Measurements from ENCODE around the gene SNCA.

SNCA gene

DNA sequence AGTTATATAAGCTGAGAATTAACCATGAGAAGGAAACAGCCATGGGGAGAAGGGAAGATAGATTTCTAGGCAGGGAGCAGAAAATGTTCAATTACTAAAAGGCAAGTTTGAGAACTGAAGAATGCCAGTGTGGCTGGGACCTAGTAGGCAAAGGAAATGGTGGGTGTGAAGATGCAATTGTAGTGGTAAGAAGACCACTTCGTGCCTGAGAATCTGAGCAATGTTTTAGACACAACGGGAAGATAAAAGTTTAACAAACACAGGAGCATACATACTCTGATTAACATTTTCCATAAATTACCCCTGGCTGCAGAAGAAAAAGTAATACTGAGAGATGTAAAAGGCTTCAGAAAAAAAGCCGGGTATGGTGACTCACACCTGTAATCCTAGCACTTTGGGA lies 39.6 kb upstream of the SNCA start:
- H3K36me3 ChIP-seq (ENCODE audit: insufficient read depth, low read length), result no peaks in the 10 kb centered on the region
- no peaks in the 10 kb centered on the region; the same call in 1 of the 2 replicates for H4K20me1 ChIP-seq (ENCODE audit: insufficient read depth, low read length)
- no peaks in the 10 kb centered on the region for H3K79me2 ChIP-seq (ENCODE audit: insufficient read depth, low read length)
- no peak for TF ChIP-seq EZH2 (IDR thresholded peaks at IDR 0.05; ENCODE audit: borderline replicate concordance, low read length)
- no peaks in the 10 kb centered on the region for H3K4me1 ChIP-seq (ENCODE audit: insufficient read depth, low read length, severe bottlenecking)
- H3K9ac ChIP-seq (ENCODE audit: low read length), result no peak overlapping the region
- H3K27ac ChIP-seq (ENCODE audit: low read depth, low read length, poor library complexity, severe bottlenecking), result no peak overlapping the region
- no peak overlapping the region for H2AFZ ChIP-seq (ENCODE audit: low read length)
- no peaks in the 10 kb centered on the region for H3K9me3 ChIP-seq (ENCODE audit: low read length)
- H3K4me2 ChIP-seq (ENCODE audit: low read length), result no peak overlapping the region
- no peak overlapping the region for H3K4me3 ChIP-seq (ENCODE audit: low read depth, low read length, poor library complexity, severe bottlenecking)
- H3F3A ChIP-seq (ENCODE audit: insufficient read depth, low read length), result no peaks in the 10 kb centered on the region
- H3K9me2 ChIP-seq (ENCODE audit: low read depth, low read length), result no peaks in the 10 kb centered on the region
- H3K27me3 ChIP-seq (ENCODE audit: insufficient read depth, low read length), result no peaks in the 10 kb centered on the region

DNA sequence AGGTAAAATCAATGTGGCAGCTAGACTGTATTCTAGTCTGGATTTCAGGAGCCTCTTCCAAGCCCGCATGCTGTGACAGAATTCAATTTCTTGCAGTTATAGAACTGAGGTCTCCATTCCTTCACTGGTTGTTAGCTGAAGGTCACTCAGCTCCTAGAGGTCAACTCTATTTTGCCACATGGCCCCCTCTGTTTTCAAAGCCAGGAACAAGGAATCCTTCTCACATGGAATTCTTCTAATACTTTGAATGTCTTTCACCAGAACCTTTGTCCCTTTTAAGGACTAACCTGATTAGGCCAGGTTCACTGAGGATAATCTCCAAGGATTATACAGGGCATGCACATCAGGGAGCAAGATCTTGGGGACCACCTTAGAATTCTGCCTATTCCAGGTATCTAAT lies 34.2 kb upstream of the SNCA start:
- Histone ChIP-seq H3K4me1 (ENCODE audit: insufficient read depth, low read length, severe bottlenecking) (no peaks in the 10 kb centered on the region), H3K4me3 (ENCODE audit: low read depth, low read length, poor library complexity, severe bottlenecking) (no peak overlapping the region), H2AFZ (ENCODE audit: low read length) (no peak overlapping the region), H3K9ac (ENCODE audit: low read length) (no peak overlapping the region), H3F3A (ENCODE audit: insufficient read depth, low read length) (no peaks in the 10 kb centered on the region), H4K20me1 (ENCODE audit: insufficient read depth, low read length) (no peaks in the 10 kb centered on the region), H3K27ac (ENCODE audit: low read depth, low read length, poor library complexity, severe bottlenecking) (no peak overlapping the region), H3K9me2 (ENCODE audit: low read depth, low read length) (no peaks in the 10 kb centered on the region), H3K36me3 (ENCODE audit: insufficient read depth, low read length) (no peaks in the 10 kb centered on the region), H3K9me3 (ENCODE audit: low read length) (no peaks in the 10 kb centered on the region), H3K27me3 (ENCODE audit: insufficient read depth, low read length) (no peaks in the 10 kb centered on the region), H3K4me2 (ENCODE audit: low read length) (no peak overlapping the region), H3K79me2 (ENCODE audit: insufficient read depth, low read length) (no peaks in the 10 kb centered on the region)
- no peak for TF ChIP-seq EZH2 (IDR thresholded peaks at IDR 0.05; ENCODE audit: borderline replicate concordance, low read length)
- TF ChIP-seq, protein P1, sequence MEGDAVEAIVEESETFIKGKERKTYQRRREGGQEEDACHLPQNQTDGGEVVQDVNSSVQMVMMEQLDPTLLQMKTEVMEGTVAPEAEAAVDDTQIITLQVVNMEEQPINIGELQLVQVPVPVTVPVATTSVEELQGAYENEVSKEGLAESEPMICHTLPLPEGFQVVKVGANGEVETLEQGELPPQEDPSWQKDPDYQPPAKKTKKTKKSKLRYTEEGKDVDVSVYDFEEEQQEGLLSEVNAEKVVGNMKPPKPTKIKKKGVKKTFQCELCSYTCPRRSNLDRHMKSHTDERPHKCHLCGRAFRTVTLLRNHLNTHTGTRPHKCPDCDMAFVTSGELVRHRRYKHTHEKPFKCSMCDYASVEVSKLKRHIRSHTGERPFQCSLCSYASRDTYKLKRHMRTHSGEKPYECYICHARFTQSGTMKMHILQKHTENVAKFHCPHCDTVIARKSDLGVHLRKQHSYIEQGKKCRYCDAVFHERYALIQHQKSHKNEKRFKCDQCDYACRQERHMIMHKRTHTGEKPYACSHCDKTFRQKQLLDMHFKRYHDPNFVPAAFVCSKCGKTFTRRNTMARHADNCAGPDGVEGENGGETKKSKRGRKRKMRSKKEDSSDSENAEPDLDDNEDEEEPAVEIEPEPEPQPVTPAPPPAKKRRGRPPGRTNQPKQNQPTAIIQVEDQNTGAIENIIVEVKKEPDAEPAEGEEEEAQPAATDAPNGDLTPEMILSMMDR (IDR thresholded peaks at IDR 0.05; ENCODE audit: low read length), result no peak

DNA sequence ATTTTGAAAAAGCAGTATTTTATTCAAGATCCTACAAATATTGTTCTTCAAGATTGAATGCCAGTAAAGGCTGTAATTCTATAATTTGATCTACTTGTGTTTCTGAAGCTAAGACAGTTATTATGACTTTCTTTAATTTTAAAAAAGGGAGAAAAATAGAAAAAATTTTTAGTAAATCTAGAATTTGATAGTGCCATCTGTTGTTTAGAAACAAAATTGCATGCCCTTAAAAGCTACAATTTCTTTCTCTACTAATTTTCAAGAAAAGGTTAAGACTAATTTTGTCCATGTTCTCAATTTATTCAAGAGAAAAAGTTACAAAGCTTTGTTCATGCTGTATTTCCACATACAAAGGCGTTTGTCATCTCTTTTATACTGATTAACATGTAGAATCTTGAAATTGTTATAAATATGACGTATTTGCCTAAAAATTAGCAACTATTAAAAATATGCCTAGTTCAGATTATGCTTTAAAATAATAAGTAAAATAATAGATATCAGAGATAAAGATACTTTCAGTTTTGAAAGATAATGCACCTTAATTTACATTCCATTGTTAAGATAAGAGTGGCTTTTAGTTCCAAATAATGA lies 32.1 kb upstream of the SNCA start:
- H3K36me3 ChIP-seq (ENCODE audit: insufficient read depth, low read length), result no peaks in the 10 kb centered on the region

More for the DNA sequence above, 32.1 kb upstream of the SNCA start:
- Histone ChIP-seq H2AFZ (ENCODE audit: low read length) (no peak overlapping the region), H3K9ac (ENCODE audit: low read length) (no peak overlapping the region), H4K20me1 (ENCODE audit: insufficient read depth, low read length) (no peaks in the 10 kb centered on the region), H3K4me3 (ENCODE audit: low read depth, low read length, poor library complexity, severe bottlenecking) (no peak overlapping the region), H3K27ac (ENCODE audit: low read depth, low read length, poor library complexity, severe bottlenecking) (no peak overlapping the region), H3K27me3 (ENCODE audit: insufficient read depth, low read length) (no peaks in the 10 kb centered on the region), H3K79me2 (ENCODE audit: insufficient read depth, low read length) (no peaks in the 10 kb centered on the region), H3K4me1 (ENCODE audit: insufficient read depth, low read length, severe bottlenecking) (no peaks in the 10 kb centered on the region), H3F3A (ENCODE audit: insufficient read depth, low read length) (no peaks in the 10 kb centered on the region), H3K4me2 (ENCODE audit: low read length) (no peak overlapping the region), H3K9me3 (ENCODE audit: low read length) (no peaks in the 10 kb centered on the region), H3K9me2 (ENCODE audit: low read depth, low read length) (no peaks in the 10 kb centered on the region)
- TF ChIP-seq, protein P1 (IDR thresholded peaks at IDR 0.05; ENCODE audit: low read length), result peak; percentile 41
- no peak for TF ChIP-seq EZH2 (IDR thresholded peaks at IDR 0.05; ENCODE audit: borderline replicate concordance, low read length)
